Anterior cingulate cortex (tissue), 58 donors: ENCODE measurements around the gene DGKK.
"Not testable (repeated sequence)": the region's sequence is repeated elsewhere in the genome, so short reads cannot be mapped to it uniquely, and the experiment has no call there.

Experiments
- DNase-seq, 58 donors: peaks; one replicate each; lab custom pipeline; 2025; lab: John Stamatoyannopoulos, UW

Gene DGKK

DNA sequence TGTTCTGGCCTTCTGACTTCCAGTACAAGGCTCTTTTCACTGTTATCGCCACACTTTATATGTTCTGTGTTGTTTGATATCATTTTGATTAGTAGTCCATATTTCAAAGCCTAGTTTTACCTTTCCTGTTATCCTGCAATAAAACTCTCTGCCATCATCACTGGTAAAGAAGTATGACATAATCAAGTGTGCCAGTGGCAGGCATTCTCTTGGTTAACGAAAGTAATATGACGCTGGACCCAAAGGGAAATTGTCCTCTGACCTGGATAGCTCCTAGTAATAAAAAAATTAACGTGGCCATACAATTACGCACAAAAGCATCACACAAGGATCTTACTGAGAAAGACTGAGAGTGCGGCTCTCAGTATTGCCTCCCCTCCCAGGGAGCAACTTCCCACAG, 33.8 kb downstream of the DGKK start:
- no peak for DNase-seq

DNA sequence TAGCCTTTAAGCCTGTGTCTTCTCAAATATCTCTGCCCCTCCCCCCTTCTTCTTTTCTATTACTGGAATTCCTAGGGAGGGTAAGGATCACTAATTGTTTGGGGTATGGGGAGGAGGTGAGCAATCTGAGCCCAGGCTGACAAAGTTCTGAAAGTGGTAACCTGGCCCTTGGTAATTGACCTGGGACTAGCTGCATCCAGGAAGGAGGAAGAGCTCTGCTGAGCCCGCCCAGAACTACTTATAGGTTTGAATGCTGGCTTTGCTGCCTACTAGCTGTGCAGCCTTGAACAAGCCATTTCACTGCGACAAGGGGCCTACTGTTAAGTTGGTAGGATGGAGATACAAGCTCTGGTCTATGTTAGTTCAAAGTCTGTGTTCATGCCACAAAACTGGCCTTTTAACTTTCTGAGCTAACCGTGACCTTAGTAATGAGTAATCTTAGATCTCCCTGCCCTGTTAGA, 37.8 kb downstream of the DGKK start:
- no peak for DNase-seq

DNA sequence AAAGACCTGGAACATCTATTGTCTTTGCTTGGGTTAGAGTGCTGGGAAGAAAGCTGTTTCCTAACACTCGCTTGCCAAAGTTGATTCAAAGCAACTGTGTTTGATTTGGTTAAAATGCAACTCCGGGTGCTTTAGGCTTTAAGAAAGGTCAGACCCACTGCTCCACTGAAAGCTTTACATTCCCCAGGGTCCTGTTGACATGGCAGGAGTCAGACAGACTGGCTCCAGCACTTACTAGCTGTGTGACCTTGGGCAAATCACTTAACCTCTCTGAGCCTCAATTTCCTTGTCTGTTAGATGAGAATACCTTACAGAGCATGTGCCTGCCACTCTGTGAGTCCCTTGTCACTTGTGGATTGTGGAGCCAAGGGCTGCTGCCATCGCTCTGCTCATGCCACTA, 39.0 kb downstream of the DGKK start:
- DNase-seq: no peak

- DNase-seq: no peak
Measured at GRCh38 chrX:50430917-50431575, 39.6 kb downstream of the DGKK start.

GRCh38 chrX:50428174-50428573, 42.5 kb downstream of the DGKK start:
- no peak for DNase-seq

DNA sequence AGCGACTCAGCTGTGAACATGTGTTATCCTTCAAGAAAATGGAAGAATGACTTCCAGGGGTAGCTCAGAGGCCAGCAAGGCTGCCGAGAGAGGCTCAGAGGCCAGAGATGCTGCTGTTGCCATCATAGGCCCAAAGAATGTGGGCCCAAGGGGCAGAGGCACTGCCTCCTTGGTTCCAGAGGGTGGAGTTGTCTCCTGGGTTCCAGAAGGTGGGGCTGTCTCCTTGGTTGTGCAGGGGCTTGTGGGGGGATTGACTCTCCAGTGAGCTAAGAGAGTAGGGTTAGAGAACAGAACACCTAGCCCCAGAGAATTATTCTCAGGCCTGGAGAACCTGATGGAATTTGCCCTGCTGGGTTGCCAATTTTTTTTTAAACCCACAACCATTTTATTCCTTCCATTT, 62.6 kb downstream of the DGKK start:
- no peak for DNase-seq

DNA sequence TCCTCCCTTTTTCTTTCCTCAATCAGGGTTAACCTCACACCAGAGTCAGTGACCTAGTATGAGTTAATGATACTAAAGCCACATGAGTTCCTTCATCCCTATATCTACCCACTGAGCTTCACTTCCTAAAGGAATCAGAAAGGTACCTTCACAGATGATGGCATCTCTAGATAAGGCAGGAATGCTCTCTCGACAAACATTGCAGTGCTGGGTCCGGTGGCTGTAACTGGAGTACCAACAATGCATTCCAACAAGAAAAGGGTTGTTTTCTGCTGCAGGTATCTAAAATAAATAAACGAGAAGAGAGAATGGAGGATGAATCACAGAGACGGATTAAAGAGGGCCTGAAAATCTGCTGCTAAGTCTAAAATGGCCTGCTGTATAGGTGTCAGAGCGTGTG, 66.7 kb downstream of the DGKK start:
- DNase-seq: no peak

DNA sequence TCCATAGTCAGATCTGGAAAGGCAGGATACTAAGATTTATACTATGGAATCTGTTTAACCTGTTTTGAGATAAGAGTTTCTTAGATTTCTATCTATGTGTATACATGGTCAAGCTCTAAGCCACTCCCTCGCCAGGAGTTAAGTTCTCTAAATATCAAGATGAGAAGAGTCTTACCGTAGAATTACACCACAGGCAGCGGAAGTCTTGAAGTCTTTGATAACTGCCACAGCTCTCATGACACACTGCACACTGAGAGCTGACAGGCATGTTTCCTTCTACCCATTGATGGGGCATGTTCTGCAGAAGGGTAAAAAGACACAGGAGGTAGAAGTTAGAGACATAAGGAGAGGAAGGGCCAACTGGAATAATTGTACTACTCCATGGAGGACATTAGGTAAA, 67.7 kb downstream of the DGKK start:
- DNase-seq: no peak

- DNase-seq: no peak
Measured at GRCh38 chrX:50393902-50394301, 76.7 kb downstream of the DGKK start.

DNA sequence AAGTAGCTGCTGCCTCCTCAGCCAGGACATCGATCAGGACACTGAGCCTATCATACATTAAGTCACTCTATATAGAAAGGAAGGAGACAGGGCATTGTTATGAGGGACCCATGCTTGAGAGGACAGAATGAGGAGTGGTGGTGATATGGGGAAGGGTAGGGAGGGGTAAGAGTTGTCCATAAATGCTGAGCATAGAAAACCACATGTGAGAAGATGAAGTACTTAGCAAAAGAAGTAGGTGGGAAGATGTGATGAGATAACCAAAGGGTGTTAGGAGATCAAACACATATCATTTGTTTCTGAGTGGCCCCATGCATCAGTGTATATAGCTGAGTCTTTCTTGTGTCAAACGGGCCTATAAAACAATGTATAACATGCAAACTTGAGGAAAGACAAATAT, 84.1 kb downstream of the DGKK start:
- DNase-seq: no peak

DNA sequence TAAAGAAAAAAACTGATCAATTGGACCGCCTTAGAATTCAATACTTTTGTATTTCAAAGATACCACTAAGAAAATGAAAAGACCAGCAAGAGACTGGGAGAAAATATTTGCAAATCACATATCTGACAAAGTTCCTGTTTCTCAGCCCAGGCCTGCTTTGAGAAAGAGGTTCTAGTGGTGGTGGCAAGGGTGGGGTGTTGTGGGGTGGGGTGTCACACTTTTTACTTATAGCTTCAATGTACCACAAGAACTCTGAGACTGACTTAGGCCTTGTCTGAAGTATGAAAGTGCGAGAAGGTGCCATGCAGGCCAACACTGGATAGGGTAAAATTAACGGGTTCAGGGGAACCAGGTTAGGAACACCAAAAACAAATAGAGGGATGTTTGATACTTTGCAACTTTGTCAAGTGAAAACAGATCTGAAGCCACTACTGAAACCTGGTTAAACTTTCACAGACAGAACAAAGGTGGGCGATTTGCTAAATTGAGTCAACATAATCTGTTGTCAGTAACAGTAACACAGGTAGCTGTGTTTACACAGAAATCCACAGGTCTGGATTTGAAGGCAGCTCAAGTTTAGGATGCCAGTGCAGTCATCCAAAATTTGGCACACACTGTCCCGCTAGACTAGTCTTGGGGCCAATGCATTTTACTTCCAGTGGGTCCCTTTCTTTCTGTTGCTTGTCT, 88.8 kb downstream of the DGKK start:
- DNase-seq: no peak

DNA sequence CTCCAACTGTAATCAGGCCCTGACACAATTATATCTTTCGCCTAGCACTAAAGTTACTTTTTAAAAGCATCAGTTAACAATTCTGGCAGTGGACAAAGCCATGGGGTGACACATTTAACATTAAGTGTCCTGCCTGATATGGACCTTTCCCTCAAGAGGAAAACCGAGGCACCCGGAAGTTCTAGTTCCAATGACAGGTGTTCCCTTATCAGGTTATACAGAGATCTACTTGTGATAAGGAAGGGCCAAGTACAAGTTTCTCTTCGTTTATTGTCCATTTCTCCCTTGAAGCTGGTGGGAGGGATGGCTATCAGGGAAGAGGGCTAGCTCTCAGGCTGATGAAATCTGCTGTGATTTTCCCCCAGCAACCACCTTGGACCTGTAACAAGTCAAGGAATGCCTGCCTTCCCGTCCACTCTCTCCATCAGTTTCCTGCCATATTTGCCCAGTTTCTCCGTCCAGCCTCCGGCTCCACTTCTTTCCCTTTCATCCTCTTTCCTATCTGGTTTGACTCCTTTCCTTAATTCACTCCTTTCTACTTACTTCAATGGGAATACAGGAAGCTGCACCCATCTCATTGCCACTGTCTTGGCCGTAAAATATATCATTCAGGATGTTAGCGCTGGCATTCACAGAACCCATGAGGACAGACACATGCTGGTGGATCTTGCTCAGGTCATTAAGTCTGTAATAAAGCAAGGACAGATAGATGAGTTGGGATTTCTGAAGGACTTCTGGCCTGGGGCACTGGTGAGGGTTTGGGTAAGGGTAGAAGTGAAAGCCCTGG, 95.0 kb downstream of the DGKK start:
- no peak for DNase-seq

- DNase-seq: no peak
Measured at GRCh38 chrX:50372966-50373365, 97.7 kb downstream of the DGKK start.

GRCh38 chrX:50343917-50344316, 126.7 kb downstream of the DGKK start:
- no peak for DNase-seq

- no peak for DNase-seq
Measured at GRCh38 chrX:50333308-50333707, 137.3 kb downstream of the DGKK start.

GRCh38 chrX:50332668-50333067, 138.0 kb downstream of the DGKK start:
- DNase-seq: not testable (repeated sequence)

DNA sequence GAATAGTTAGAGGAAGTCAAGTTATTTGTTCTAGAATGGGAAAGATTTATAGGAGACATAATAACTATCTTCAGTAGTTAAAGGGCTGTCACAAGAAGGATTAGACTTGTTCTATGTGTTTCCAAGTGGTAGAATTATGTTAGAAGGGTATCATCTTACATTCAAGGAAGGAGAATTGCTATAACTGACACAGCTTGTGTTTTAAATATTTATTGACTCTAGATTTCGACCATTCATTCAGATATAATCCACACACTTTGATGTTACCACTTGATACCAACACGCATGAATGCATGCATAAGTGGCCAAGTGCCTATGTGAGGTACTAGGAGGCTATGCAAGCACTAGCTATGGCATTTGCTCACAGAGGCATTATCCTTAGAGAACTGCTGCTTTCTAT, 143.4 kb downstream of the DGKK start:
- no peak for DNase-seq
